ENCODE data around the gene UBXN7.

- no peak for TF ChIP-seq CTCF (IDR thresholded peaks at IDR 0.05)
- no peak for TF ChIP-seq POLR2AphosphoS5 (IDR thresholded peaks at IDR 0.05; ENCODE audit: low read depth, low read length)
Measured at GRCh38 chr3:196378146-196378841, 53.9 kb downstream of the UBXN7 start.
